HG03442 (cell line): ENCODE data around the gene TRIM9.

Experiments
- ATAC-seq: cut with Tn5 transposase; IDR thresholded peaks from one replicate; pipeline ENCODE4 v1.9.1; 2021; ENCODE audit warnings: mild to moderate bottlenecking, moderate library complexity; ENCODE audit not compliant: unreplicated experiment

The TRIM9 gene

DNA sequence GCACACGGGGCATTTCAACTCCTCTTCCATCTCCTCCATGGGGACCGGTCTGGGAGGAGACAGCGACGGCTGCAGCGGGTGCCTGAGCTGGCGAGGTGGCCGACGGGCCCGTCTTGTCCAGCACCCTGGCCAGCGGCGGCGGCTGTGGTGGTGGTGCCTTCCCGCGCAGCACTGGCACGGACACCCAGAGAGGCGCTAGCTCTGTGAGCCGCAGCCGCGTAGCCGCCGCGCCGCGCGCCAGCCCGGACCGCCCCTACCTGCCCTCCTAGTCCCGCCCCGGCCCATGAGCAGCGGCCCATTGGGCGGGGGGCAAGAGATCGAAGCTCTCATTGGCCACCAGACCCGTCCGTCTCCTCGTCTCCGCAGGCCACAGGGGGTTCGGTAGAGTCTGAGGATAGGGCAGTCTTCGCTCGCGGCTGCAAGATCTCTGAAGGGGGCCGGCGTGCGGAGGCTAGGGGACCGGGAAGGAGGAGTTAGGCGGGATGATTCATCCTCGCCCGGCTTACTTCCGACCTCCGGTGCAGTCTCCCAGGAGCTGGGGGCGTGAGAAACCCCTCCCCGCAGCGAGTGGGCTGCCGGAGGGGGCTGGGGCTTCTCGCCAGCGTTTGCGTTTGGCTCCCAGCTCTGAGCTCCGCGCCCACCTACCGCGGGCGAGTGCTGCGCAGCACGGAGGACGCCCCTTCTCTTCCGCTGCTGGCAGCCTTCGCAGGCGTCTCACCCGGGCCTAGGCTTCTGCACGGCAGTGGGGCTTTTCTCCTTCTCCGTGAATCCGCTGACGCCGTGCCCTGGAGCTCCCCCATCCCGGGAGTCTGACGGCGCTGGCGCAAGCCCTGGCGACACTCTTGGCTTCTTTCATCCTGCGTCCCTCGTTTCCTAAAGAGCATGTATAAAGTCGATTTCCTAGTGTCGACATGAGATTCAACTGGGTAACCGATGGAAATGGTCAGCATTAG lies at the start of gene TRIM9:
Gene TRIM9, minus strand, starts transcription at position 205 of the 953 bp plus-strand sequence. Its CDS starts 166 bp downstream, at position 39.
- ATAC-seq, result peak; percentile 99

DNA sequence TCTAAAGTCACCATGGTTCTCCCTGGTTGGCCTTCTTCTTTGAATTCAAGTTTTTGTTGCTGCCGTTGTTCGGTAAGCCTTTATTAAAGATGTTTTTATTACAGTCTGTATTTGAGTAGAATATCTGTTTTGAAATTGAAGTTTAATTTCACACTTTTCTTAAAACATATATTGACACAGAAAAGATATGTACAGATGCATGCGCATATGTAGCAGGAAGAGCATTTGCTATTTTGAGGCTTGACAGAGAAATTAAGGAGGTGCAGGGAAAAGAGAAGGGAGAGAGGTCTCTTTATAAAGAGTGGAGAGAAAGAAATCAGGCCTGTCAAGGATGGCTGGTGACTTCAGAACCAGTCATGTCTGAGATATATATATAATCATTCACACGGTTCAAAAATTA lies 46.0 kb upstream of the TRIM9 start:
- no peak for ATAC-seq

DNA sequence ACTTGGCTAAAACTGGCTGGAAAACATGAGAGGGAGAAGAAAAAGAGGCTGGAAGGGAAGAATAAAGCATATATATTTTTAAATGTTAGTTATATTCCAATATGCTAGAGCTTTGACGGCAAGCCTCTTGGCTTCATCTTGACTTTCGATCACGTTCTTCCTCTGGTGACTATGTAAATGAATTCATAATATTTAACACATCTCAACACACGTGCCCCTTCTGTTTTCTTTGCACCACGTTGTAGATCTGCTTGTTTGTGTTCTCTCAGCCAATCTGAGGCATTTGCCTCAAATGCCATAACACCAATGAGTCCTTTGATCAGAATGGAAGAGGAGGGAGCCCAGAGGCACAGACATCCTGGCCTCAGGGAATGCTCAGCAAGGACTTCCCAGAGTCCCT lies 45.4 kb upstream of the TRIM9 start:
- ATAC-seq, result no peak

GRCh38 chr14:51139121-51139681 lies 44.3 kb upstream of the TRIM9 start:
- ATAC-seq, result no peak

DNA sequence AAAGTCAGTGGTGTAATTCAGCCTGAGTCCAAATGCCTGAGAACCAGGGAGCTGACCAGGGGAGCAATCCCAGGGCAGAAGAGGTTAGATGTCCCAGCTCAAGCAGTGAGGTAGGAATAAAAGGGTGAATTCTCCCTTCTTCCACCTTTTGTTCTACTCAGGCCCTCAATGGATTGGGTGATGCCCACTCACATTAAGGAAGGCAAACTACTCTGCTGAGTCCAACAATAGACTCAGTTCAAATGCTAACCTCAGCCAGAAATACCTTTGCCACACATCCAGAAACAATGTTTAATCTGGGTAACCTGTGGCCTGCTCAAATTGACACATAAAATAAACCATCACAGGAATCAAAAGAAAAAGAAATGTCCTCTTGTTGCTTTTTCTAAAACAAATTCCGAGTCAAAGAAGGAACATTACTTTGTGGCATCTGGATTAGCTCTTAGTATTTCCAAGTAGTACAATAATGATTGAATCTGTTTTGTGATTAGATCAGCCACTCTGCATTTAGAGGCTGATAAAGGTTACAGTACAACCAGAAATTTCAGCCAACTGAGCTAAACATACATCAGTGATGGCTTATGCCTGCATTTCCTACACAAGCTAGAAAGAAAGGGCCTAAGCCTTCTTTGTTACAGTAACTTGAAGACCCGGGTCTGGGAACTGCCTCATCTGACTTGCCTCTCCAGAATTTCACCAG lies 43.6 kb upstream of the TRIM9 start:
- no peak for ATAC-seq

GRCh38 chr14:51131516-51131915 lies 36.6 kb upstream of the TRIM9 start:
- ATAC-seq, result no peak

GRCh38 chr14:51129130-51129529 lies 34.2 kb upstream of the TRIM9 start:
- ATAC-seq, result no peak

DNA sequence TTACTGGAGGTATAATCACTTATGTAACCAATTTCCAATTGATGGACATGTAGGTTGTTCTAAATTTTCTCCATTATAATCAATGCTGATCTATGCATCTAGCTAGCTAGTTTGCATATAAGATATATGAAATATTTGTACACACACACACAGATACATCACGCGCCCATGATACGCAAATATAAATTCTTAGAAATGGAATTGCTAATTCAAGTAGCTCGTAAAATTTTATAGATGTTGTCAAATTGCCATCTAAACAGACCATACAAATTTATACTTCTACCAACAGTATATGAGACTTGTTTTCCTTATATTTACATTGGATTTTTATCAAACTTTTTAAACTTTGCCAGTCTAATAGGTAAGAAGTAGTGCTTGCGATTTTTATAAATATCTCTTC lies 29.1 kb upstream of the TRIM9 start:
- ATAC-seq, result no peak

DNA sequence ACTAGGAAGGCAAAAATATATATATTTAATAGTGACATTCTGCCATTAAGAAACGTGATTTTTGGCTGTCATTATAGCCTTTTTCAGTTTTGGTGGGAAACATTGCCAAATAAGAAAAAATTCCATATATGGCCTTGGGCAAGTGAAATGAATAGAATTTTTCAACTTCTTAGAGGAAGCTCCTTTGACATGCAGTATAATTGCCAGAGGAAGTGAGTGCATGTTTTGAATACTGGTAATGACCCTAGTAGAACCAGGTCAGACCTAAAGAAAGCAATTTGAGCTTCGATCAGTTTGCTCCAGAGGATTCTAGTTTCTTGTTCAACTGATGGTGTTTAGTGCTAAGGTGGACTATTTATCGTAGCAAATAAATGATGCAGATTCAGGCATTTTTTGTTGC lies 26.2 kb upstream of the TRIM9 start:
- ATAC-seq, result no peak

DNA sequence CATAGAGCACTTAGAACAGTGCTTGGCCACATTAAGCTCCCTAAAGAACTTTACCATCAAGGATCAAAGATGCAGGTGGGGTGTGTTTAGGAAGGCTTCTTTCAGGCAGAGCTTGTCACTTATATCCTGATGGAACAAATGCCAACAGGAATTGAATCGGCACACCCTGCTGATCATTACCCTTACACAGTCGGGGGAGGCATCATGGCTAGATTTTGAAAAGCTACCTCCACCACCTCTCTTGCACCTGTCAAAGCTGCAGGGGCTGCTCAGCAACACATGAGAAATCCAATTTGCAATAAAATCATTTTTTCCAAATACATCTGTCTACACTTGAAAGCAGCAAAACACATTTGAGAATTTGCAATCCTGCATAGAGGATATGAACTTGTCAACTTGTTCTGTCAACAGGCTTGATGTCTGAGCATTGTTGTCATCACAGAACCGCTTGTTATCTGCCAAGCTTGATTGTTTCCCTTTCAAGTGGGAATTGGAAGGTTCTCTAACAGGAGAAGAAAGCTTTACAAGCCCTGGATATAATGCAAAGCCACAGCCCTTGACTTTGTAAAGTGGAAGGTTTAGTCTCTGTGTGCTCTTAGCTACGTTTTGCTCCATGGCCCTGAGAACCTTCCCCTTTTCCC lies 24.6 kb upstream of the TRIM9 start:
- ATAC-seq, result no peak

DNA sequence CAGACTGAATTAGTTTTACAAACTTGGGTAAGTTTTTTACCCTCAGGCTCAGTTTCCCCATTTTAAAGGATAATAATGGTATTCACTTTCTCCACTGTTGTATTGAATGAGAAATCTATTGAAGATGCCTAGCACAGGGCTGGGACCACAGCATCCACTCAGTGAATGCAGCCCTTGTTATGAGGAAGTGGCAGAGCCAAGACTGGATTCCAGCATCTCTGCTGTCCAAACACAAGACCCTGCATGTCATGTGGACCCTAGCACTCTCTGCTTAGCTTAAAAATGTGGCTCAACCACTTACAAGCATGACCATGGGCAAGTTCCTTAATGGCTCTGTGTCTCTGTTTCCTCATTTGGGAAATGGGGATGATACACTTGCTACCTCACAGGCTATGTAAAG lies 24.1 kb upstream of the TRIM9 start:
- no peak for ATAC-seq

GRCh38 chr14:51117593-51117992 lies 22.7 kb upstream of the TRIM9 start:
- no peak for ATAC-seq

GRCh38 chr14:51116682-51117081 lies 21.8 kb upstream of the TRIM9 start:
- no peak for ATAC-seq

- no peak for ATAC-seq
Measured at GRCh38 chr14:51109651-51110050, 14.7 kb upstream of the TRIM9 start.

DNA sequence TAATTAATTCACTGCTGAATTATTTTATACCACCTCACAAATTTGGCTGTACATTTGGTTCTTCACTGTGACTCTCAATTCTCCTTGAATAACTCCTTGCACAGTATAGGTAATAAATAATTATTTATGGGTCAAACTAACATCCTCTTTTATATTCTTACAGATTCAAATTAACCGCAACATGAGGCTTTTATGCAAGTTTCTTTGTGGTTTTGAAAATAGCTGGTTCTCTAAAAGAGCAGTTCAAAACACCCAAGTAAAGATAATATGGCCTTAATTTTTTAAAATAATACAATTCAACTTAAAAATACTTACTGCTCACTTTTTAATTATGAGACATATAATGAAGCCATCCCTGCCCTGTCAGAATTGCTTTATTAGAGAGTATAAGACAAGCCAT lies 12.9 kb upstream of the TRIM9 start:
- no peak for ATAC-seq

DNA sequence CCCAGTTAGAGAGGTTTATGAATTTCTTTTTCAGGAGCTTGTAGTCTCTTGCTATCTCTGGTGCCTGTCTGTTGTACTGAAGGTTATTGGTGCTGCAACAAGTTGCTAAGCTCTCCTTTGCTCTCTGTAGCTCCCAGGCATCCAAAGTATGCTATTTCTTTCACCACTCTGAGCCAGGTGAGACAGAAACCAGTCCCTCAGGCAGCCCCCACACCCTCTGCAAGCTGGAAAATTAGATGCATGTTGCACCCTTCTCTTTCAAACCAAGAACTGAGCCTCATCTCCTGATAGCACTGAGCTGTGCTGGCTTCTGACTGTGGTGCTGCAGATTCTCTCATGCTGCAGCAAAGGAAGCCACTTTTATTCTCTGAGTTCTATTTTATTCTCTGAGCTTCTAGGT lies 9.6 kb upstream of the TRIM9 start:
- ATAC-seq, result no peak

DNA sequence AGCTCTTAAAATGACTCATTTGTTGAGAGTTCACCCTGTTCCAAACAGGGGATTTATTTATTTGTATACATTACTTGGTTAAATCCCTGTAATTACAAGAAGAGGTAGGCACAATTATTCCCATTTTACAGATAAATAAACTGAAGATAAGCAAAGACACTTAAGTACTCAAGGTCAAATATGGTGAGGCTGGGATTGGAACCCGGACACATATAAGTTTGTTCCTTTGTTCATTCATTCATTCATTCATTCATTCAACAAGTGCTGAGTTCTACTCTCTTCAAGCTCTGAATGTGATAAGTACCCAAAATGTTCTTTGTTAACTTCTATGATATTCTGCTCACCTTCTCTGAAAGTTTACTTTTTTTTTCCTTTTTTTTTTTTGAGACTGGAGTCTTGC lies 2.4 kb upstream of the TRIM9 start:
- ATAC-seq, result no peak

- no peak for ATAC-seq
Measured at GRCh38 chr14:51096870-51097269, 2.0 kb upstream of the TRIM9 start.

DNA sequence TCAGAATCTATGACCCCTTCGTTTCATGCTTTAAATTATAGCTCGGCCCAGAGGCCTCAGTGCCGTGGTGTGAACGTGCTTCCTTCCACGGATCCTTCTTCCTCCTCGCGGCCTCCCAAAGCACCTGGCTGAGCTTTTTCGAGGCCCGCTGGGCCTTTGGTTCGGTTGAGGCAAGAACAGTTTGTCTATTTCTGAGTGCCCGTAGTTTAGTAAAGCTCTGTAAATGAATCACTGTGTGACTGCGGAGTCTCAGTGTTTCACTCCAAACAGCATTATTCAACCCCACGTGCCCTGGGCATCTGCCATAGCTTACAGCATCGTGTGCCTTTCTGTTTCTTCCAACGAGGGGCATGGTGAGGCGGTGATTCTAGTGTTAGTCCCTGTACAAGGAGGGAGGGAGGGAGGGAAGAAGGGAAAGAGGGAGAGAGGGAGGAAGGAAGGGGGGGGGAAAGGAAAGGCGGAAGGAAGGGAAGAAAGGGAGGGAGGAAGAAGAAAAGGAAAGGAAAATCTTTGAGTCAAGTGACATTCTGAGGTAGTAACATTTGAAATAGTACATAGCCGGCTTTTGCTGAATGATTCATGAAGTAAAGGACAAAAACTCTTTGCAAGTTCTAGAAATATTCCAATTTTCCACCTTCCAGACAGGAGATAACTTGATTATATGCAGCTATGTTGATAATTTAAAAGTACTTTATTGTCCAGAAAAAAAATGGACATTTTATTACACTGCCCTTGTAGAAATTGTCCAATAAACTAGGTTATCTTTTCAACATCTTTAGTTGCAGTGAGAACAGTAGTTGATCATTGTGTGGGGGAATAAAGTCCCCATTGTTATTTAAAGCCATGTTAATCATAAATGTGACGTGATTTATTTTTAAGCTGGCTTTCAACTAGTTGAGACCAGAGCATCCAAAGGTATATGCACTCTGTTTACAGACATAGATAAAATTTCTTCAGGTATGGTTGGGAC lies 1.2 kb upstream of the TRIM9 start:
- no peak for ATAC-seq

DNA sequence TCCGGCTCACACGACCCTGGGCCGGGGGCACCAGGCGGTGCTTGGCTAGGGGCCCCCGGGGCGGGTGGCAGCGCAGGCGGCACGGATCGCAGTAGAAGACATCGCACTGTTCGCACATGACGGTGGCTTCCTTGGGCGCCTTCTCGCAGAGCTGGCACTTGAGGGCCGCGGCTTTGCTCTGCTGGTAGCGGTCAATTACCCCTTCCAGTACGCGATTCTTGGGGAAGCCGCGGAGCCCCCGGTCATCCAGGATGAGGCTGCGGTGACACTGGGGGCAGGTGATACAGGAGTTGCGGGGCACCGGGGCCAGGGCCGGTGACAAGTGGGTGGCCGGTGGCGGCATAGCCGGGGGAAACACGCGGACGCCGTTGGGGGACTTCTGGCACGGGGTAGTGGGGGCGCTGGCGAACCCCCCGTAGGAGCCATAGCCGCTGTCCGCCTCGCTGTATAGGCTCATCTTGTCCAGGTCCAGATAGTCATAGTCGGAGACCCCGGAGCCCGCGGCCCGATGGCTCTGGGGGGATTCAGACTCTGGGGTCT lies 553 bp downstream of the TRIM9 start:
- no peak for ATAC-seq
